SK-N-SH (cell line): ENCODE data around the gene C10orf62.

Experiments
- EP300 ChIP-seq, 2 experiments: IDR thresholded peaks; 2 replicates each; pipeline versions ENCODE4 v1.4.0 to v1.6.1; 2012; ENCODE audit warnings: borderline replicate concordance in 1 of 2, low read depth in 1 of 2, low read length in 1 of 2
- EZH2phosphoT487 ChIP-seq: fragments of 200-600 bp; sonication (generic); IDR thresholded peaks from 2 replicates; pipeline ENCODE4 v1.6.1; 2017; ENCODE audit warnings: low read depth, mixed run types, mild to moderate bottlenecking, antibody characterized with exemption, moderate library complexity, borderline replicate concordance
- FOSL2 ChIP-seq: IDR thresholded peaks from 2 replicates; pipeline ENCODE4 v1.4.0; 2012; ENCODE audit warnings: low read depth, mild to moderate bottlenecking, moderate library complexity, borderline replicate concordance
- FOXM1 ChIP-seq: IDR thresholded peaks from 2 replicates; pipeline ENCODE4 v1.4.0; 2012; ENCODE audit warnings: low read depth, mild to moderate bottlenecking
- MXI1 ChIP-seq: IDR thresholded peaks from 2 replicates; pipeline ENCODE4 v1.6.1; 2012; ENCODE audit warnings: mild to moderate bottlenecking, low read depth, low read length, improper control_type of control experiment
- NFIC ChIP-seq: IDR thresholded peaks from 2 replicates; pipeline ENCODE4 v1.4.0; 2012; ENCODE audit warnings: borderline replicate concordance
- TAF1 ChIP-seq: IDR thresholded peaks from 2 replicates; pipeline ENCODE4 v1.6.1; 2012; ENCODE audit warnings: low read depth, mild to moderate bottlenecking, low read length, moderate library complexity, borderline replicate concordance
- TF ChIP-seq, protein P1 (sequence below): fragments of 200-600 bp; sonication (generic); IDR thresholded peaks from 2 replicates; pipeline ENCODE4 v1.6.1; 2017; ENCODE audit warnings: antibody characterized with exemption, mild to moderate bottlenecking, moderate library complexity

DNA sequence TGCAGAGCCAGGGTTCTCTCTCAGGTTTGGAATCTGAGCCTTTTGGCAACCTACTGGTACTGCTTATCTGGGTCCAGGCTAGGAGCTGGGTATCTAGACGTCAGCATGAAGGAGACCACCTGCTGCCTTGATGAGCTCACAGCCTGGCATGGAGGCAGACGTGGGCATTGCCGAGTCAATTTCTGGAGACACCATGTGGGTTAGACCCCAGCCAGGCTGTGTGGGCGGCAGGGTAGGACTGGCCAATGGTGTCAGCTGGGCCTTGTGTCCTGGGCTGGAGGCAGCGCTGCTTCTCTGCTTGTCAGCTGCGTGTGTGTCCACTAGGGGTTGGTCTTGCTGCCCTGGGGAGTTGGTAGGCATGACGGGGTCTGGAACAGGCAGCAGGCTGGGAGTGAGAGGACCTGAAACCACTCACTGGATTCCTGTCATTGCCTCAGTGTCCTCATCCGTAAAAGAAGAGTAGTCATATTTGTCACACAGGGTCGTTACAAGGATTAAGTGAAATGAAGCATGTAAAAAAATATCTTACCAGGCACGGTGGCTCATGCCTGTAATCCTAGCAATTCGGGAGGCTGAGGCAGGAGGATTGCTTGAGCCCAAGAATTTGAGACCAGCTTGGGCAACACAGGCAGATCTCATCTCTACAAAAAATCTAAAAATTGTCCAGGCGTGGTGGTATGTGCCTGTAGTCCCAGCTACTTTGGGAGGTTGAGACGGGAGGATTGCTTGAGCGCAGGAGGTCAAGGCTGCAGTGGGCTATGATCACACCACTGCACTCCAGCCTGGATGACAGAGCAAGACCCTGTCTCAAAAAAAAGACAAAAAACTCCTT, 48.6 kb upstream of the C10orf62 start:
- no peak for TF ChIP-seq MXI1
- TF ChIP-seq, protein P1, sequence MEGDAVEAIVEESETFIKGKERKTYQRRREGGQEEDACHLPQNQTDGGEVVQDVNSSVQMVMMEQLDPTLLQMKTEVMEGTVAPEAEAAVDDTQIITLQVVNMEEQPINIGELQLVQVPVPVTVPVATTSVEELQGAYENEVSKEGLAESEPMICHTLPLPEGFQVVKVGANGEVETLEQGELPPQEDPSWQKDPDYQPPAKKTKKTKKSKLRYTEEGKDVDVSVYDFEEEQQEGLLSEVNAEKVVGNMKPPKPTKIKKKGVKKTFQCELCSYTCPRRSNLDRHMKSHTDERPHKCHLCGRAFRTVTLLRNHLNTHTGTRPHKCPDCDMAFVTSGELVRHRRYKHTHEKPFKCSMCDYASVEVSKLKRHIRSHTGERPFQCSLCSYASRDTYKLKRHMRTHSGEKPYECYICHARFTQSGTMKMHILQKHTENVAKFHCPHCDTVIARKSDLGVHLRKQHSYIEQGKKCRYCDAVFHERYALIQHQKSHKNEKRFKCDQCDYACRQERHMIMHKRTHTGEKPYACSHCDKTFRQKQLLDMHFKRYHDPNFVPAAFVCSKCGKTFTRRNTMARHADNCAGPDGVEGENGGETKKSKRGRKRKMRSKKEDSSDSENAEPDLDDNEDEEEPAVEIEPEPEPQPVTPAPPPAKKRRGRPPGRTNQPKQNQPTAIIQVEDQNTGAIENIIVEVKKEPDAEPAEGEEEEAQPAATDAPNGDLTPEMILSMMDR, result 0 out of 2 replicates have a peak, but pooled peaks have one; percentile 13
- no peak for TF ChIP-seq FOXM1
- TF ChIP-seq TAF1, result no peak
- no peak for TF ChIP-seq FOSL2
- TF ChIP-seq NFIC, result no peak
- no peak for TF ChIP-seq EZH2phosphoT487
- TF ChIP-seq EP300 (IDR thresholded peaks at IDR 0.05; ENCODE audit: borderline replicate concordance in 1 of 2, low read depth in 1 of 2, low read length in 1 of 2), result no peak
